Panc1 (cell line): ENCODE data around the gene APCDD1. TPM values are rescaled to one million over a fixed set of nuclear protein-coding genes. Genes with fewer than 3 reads are reported as not detected.

Source experiments
- ATAC-seq: fragments of 200-7000 bp; cut with Tn5 transposase; 2 replicates; pipeline ENCODE4 v1.9.1; 2020; ENCODE audit warnings: mild to moderate bottlenecking, moderate library complexity
- BruUV-seq: library from RNA; stranded (reverse); fragments of 400-500 nt; replicated peaks from 2 replicates; lab custom pipeline; 2021; lab: Mats Ljungman, UMichigan
- CTCF ChIA-PET: fragments of 300-600 bp; sonication (Branson Sonifier 250); formaldehyde crosslinking; loops from one replicate; lab custom pipeline; 2022; ENCODE audit warnings: antibody characterized with exemption; lab: Charles Lee
- POLR2A ChIA-PET: fragments of 300-600 bp; sonication (Branson Sonifier 250); formaldehyde crosslinking; loops from one replicate; lab custom pipeline; 2022; ENCODE audit warnings: antibody characterized with exemption; lab: Charles Lee
- DNase-seq: peaks from one replicate; pipeline ENCODE4 v3.0.0-alpha.2; 2010; ENCODE audit warnings: low read depth, low spot score
- H3K27ac ChIP-seq: 2 replicates; pipeline ENCODE4 v1.5.1; 2011; ENCODE audit warnings: mild to moderate bottlenecking, low read length, inconsistent platforms
- H3K27me3 ChIP-seq: fragments of 200-500 bp; sonication (Bioruptor generic); 2 replicates; pipeline ENCODE4 v1.6.0; 2014; ENCODE audit warnings: low read length, inconsistent platforms; ENCODE audit not compliant: control insufficient read depth, insufficient read depth
- H3K36me3 ChIP-seq: fragments of 200-500 bp; sonication (Bioruptor generic); 2 replicates; pipeline ENCODE4 v1.5.1; 2014; ENCODE audit warnings: inconsistent platforms, mild to moderate bottlenecking, low read length, moderate library complexity; ENCODE audit not compliant: control insufficient read depth, insufficient read depth
- H3K4me1 ChIP-seq: 2 replicates; pipeline ENCODE4 v1.5.1; 2011; ENCODE audit warnings: inconsistent platforms, mild to moderate bottlenecking, low read length, moderate library complexity; ENCODE audit not compliant: control insufficient read depth, insufficient read depth
- H3K4me3 ChIP-seq, 2 experiments: 2 replicates each; pipeline ENCODE4 v1.5.1; 2011 to 2012; ENCODE audit warnings: low read depth in 2 of 2, low read length in 2 of 2, mild to moderate bottlenecking in 2 of 2, inconsistent platforms in 1 of 2, moderate library complexity in 1 of 2
- H3K9me3 ChIP-seq: fragments of 200-500 bp; sonication (Bioruptor generic); 2 replicates; pipeline ENCODE4 v1.5.1; 2014; ENCODE audit warnings: low read depth, mild to moderate bottlenecking, inconsistent platforms, low read length, moderate library complexity; ENCODE audit not compliant: control insufficient read depth, insufficient read depth
- POLR2AphosphoS5 ChIP-seq: IDR thresholded peaks from 2 replicates; pipeline ENCODE4 v1.6.1; 2012; ENCODE audit warnings: mild to moderate bottlenecking, low read depth, low read length, moderate library complexity
- REST ChIP-seq, 2 experiments: IDR thresholded peaks; 2 replicates each; pipeline ENCODE4 v1.6.1; 2011 to 2012; ENCODE audit warnings: low read depth in 2 of 2, control low read depth in 1 of 2, low read length in 1 of 2, mild to moderate bottlenecking in 1 of 2, moderate library complexity in 1 of 2; ENCODE audit not compliant: insufficient read depth in 1 of 2
- SIN3A ChIP-seq: IDR thresholded peaks from 2 replicates; pipeline ENCODE4 v1.6.1; 2012; ENCODE audit warnings: low read depth, mild to moderate bottlenecking, low read length, moderate library complexity, borderline replicate concordance; ENCODE audit not compliant: insufficient read depth
- TCF7L2 ChIP-seq: IDR thresholded peaks from 2 replicates; pipeline ENCODE4 v1.6.1; 2011; ENCODE audit warnings: mild to moderate bottlenecking, low read depth, low read length, inconsistent platforms
- in situ Hi-C: cut with HindIII; loops from 2 replicates; pipeline ENCODE4 v1.10.0; 2016; ENCODE audit warnings: low sequenced_read_pairs, low pct_unique_long_range_greater_than_20kb
- intact Hi-C: fragments of 100-400 bp; cut with micrococcal nuclease; formaldehyde crosslinking; loops from one replicate; pipeline ENCODE4 v1.10.0; 2022; ENCODE audit not compliant: unreplicated experiment
- total RNA-seq: library from RNA; stranded (reverse); gene quantifications from one replicate; pipeline ENCODE4 v1.2.1, GENCODE V29; 2021; ENCODE audit not compliant: unreplicated experiment
- TF ChIP-seq, protein P1 (sequence below): fragments of 450-650 bp; IDR thresholded peaks from 2 replicates; pipeline ENCODE4 v1.5.1; 2017; ENCODE audit warnings: mild to moderate bottlenecking

APCDD1 gene
- total RNA-seq, 1 experiment from 2014 or later = 0.36 TPM

DNA sequence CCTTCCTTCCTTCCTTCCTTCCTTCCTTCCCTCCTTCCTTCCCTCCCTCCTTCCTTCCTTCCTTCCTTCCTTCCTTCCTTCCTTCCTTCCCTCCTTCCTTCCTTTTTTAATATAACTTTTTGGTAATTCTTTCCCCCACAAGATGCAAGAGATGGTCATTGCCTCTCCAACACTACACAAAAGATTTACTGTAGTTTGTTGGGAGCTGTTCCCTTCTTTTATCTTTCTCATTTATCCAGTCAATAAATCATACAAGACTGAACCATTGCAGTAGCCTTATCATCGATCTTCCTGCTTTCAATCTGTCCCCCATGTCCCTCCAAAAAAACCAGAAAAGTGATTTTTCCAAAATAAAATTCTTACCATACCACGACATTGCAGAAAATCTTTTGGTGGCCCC lies 8.2 kb downstream of the APCDD1 start:
- in situ Hi-C loops = no loop called here
- CTCF ChIA-PET = no interaction called here

GRCh38 chr18:10463096-10463495 lies 8.7 kb downstream of the APCDD1 start:
- DNase-seq (no peak), ATAC-seq (no peak)
- Histone ChIP-seq H3K9me3 (no peaks in the 10 kb centered on the region), H3K4me3 (no peak overlapping the region), H3K36me3 (no peaks in the 10 kb centered on the region), H3K4me1 (no peaks in the 10 kb centered on the region), H3K27ac (no peak overlapping the region), H3K27me3 (peaks cover 23% of the 10 kb centered on the region)
- POLR2A ChIA-PET = no interaction called here
- TF ChIP-seq REST (IDR thresholded peaks at IDR 0.05; ENCODE audit: insufficient read depth in 1 of 2, low read depth in 2 of 2, low read length in 1 of 2) = no peak
- TF ChIP-seq, protein P1, sequence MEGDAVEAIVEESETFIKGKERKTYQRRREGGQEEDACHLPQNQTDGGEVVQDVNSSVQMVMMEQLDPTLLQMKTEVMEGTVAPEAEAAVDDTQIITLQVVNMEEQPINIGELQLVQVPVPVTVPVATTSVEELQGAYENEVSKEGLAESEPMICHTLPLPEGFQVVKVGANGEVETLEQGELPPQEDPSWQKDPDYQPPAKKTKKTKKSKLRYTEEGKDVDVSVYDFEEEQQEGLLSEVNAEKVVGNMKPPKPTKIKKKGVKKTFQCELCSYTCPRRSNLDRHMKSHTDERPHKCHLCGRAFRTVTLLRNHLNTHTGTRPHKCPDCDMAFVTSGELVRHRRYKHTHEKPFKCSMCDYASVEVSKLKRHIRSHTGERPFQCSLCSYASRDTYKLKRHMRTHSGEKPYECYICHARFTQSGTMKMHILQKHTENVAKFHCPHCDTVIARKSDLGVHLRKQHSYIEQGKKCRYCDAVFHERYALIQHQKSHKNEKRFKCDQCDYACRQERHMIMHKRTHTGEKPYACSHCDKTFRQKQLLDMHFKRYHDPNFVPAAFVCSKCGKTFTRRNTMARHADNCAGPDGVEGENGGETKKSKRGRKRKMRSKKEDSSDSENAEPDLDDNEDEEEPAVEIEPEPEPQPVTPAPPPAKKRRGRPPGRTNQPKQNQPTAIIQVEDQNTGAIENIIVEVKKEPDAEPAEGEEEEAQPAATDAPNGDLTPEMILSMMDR = no peak
- no peak for TF ChIP-seq POLR2AphosphoS5
- no peak for TF ChIP-seq SIN3A
- no peak for TF ChIP-seq TCF7L2
- in situ Hi-C loops = no loop called here
- BruUV-seq = no TSS peak
- CTCF ChIA-PET = no interaction called here
- intact Hi-C loops = no loop called here

More for the DNA sequence above, 8.2 kb downstream of the APCDD1 start:
- H3K36me3 ChIP-seq = no peaks in the 10 kb centered on the region
- TF ChIP-seq SIN3A (no peak), POLR2AphosphoS5 (no peak), TCF7L2 (no peak), REST (IDR thresholded peaks at IDR 0.05; ENCODE audit: insufficient read depth in 1 of 2, low read depth in 2 of 2, low read length in 1 of 2) (no peak)
- TF ChIP-seq, protein P1 = no peak
- H3K4me1 ChIP-seq = no peaks in the 10 kb centered on the region
- DNase-seq = no peak
- intact Hi-C loops = no loop called here
- H3K4me3 ChIP-seq = no peak overlapping the region
- POLR2A ChIA-PET = no interaction called here
- H3K27ac ChIP-seq = no peak overlapping the region
- BruUV-seq = no TSS peak
- no peaks in the 10 kb centered on the region for H3K9me3 ChIP-seq
- peaks cover 27% of the 10 kb centered on the region for H3K27me3 ChIP-seq
- ATAC-seq = no peak
